WTC11 (cell line): ENCODE data around the gene LCN15.

Experiments used
- ARID4B ChIP-seq: sonication (generic); formaldehyde crosslinking; IDR thresholded peaks from 2 replicates; pipeline ENCODE4 v1.8.0; 2023; ENCODE audit warnings: missing genetic modification reagents, mild to moderate bottlenecking, borderline replicate concordance
- CBFB ChIP-seq: sonication (generic); formaldehyde crosslinking; IDR thresholded peaks from 2 replicates; pipeline ENCODE4 v1.8.1; 2022; ENCODE audit warnings: mild to moderate bottlenecking, low read depth, missing genetic modification reagents
- CTCF ChIP-seq: fragments of 200-600 bp; IDR thresholded peaks from 2 replicates; pipeline ENCODE4 v1.8.0; 2022; ENCODE audit warnings: antibody characterized with exemption
- ESRRA ChIP-seq: sonication (generic); formaldehyde crosslinking; IDR thresholded peaks from 2 replicates; pipeline ENCODE4 v1.8.1; 2022; ENCODE audit warnings: mild to moderate bottlenecking, missing genetic modification reagents, borderline replicate concordance
- FOXP1 ChIP-seq: sonication (generic); formaldehyde crosslinking; IDR thresholded peaks from 2 replicates; pipeline ENCODE4 v1.8.0; 2022; ENCODE audit warnings: missing genetic modification reagents, mild to moderate bottlenecking, moderate library complexity, borderline replicate concordance
- NR1H2 ChIP-seq: sonication (generic); formaldehyde crosslinking; IDR thresholded peaks from 2 replicates; pipeline ENCODE4 v1.9.0; 2021; ENCODE audit warnings: mild to moderate bottlenecking, moderate library complexity, missing genetic modification reagents
- NR3C1 ChIP-seq: sonication (generic); formaldehyde crosslinking; conservative IDR thresholded peaks from 2 replicates; pipeline ENCODE4 v1.8.1; 2023; ENCODE audit warnings: low read depth, mild to moderate bottlenecking, missing genetic modification reagents
- RELA ChIP-seq: sonication (generic); formaldehyde crosslinking; IDR thresholded peaks from 2 replicates; pipeline ENCODE4 v1.8.1; 2022; ENCODE audit warnings: missing genetic modification reagents, mild to moderate bottlenecking, borderline replicate concordance
- USF2 ChIP-seq: sonication (generic); formaldehyde crosslinking; IDR thresholded peaks from 2 replicates; pipeline ENCODE4 v1.8.1; 2023; ENCODE audit warnings: mild to moderate bottlenecking, missing genetic modification reagents, moderate library complexity
- ZNF121 ChIP-seq: sonication (generic); formaldehyde crosslinking; IDR thresholded peaks from 2 replicates; pipeline ENCODE4 v1.8.0; 2023; ENCODE audit warnings: missing genetic modification reagents
- ZNF138 ChIP-seq: sonication (generic); formaldehyde crosslinking; conservative IDR thresholded peaks from 2 replicates; pipeline ENCODE4 v1.8.1; 2022; ENCODE audit warnings: mild to moderate bottlenecking, moderate library complexity, missing genetic modification reagents
- ZNF416 ChIP-seq: fragments of 250-450 bp; sonication (Bioruptor Pico); IDR thresholded peaks from 2 replicates; pipeline ENCODE4 v1.9.0; 2021; ENCODE audit warnings: mild to moderate bottlenecking, inconsistent platforms
- TF ChIP-seq, protein P1 (sequence below): sonication (generic); formaldehyde crosslinking; IDR thresholded peaks from 2 replicates; pipeline ENCODE4 v1.8.1; 2022; ENCODE audit warnings: low read depth, missing genetic modification reagents, borderline replicate concordance

- TF ChIP-seq CTCF: no peak
- TF ChIP-seq, protein P1, sequence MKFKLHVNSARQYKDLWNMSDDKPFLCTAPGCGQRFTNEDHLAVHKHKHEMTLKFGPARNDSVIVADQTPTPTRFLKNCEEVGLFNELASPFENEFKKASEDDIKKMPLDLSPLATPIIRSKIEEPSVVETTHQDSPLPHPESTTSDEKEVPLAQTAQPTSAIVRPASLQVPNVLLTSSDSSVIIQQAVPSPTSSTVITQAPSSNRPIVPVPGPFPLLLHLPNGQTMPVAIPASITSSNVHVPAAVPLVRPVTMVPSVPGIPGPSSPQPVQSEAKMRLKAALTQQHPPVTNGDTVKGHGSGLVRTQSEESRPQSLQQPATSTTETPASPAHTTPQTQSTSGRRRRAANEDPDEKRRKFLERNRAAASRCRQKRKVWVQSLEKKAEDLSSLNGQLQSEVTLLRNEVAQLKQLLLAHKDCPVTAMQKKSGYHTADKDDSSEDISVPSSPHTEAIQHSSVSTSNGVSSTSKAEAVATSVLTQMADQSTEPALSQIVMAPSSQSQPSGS: no peak
- TF ChIP-seq ZNF138 (CRISPR knock-in tag): no peak
- TF ChIP-seq USF2 (CRISPR knock-in tag): no peak
- no peak for TF ChIP-seq CBFB (CRISPR knock-in tag)
- TF ChIP-seq ARID4B (CRISPR knock-in tag): no peak
- TF ChIP-seq NR3C1 (CRISPR knock-in tag): no peak
- no peak for TF ChIP-seq NR1H2 (CRISPR knock-in tag)
- peak; percentile 27; the same call in 1 of the 2 replicates for TF ChIP-seq RELA (CRISPR knock-in tag)
- TF ChIP-seq ZNF416 (CRISPR knock-in tag): no peak
- no peak for TF ChIP-seq ESRRA (CRISPR knock-in tag)
- TF ChIP-seq FOXP1 (CRISPR knock-in tag): peak; percentile 10; the same call in 1 of the 2 replicates
- no peak for TF ChIP-seq ZNF121 (CRISPR knock-in tag)
Measured at GRCh38 chr9:136711751-136712689, 52.3 kb downstream of the LCN15 start, which contains the start of gene DIPK1B.
